Measurements from ENCODE around the gene STK17B. TPM values are rescaled to one million over a fixed set of nuclear protein-coding genes. Genes with fewer than 3 reads are reported as not detected.
A peak's percentile ranks its signal among the peaks of the same experiment; 100 is the strongest.

STK17B gene
- total and polyA plus RNA-seq, 2 experiments from 2014 or later = 5.7 to 13.7 TPM

GRCh38 chr2:196096982-196097745 is 74.2 kb downstream of the STK17B start:
- H3K36me3 Mint-ChIP-seq (ENCODE audit: low read depth) = peaks cover 17% of the 10 kb centered on the region; the same call in 2 of the 3 replicates
- no peaks in the 10 kb centered on the region for H4K20me1 ChIP-seq (replicated peaks; ENCODE audit: insufficient read depth)
- no peaks in the 10 kb centered on the region for H3F3A ChIP-seq (replicated peaks; ENCODE audit: low read depth)
- peak overlapping the region; percentile 59 for H3K4me2 ChIP-seq
- H3K4me3 Mint-ChIP-seq = peak overlapping the region; percentile 20; the same call in 1 of the 3 replicates
- TF ChIP-seq ZNF462 (CRISPR knock-in tag; IDR thresholded peaks at IDR 0.05) = peak; percentile 82
- TF ChIP-seq NANOG (IDR thresholded peaks at IDR 0.05; ENCODE audit: borderline replicate concordance) = no peak
- no peaks in the 10 kb centered on the region for H3K36me3 ChIP-seq (ENCODE audit: insufficient read depth)
- no peaks in the 10 kb centered on the region for H3K27me3 ChIP-seq (ENCODE audit: insufficient read depth)
- H2AFZ ChIP-seq = peak overlapping the region; percentile 2; the same call in 1 of the 2 replicates
- DNase-seq (ENCODE audit: low spot score) = peak; percentile 70
- H3K27ac Mint-ChIP-seq = peak overlapping the region; percentile 89
- H3K9me3 Mint-ChIP-seq = peaks cover 20% of the 10 kb centered on the region
- 0 out of 2 replicates have a peak, but pooled peaks cover 3% of the 10 kb centered on the region for H3K9me2 ChIP-seq (ENCODE audit: insufficient read depth)
- no peak overlapping the region; the same call in 1 of the 2 replicates for H3K27ac ChIP-seq (ENCODE audit: low read depth)
- H3K4me1 Mint-ChIP-seq = peaks cover 29% of the 10 kb centered on the region
- peaks cover 20% of the 10 kb centered on the region for H3K4me1 ChIP-seq (ENCODE audit: insufficient read depth)
- peaks cover 2% of the 10 kb centered on the region for H3K27me3 Mint-ChIP-seq (ENCODE audit: insufficient read depth, low read depth, poor library complexity)
- peak overlapping the region; percentile 11 for H3K4me3 ChIP-seq
- H3K79me2 ChIP-seq (replicated peaks; ENCODE audit: insufficient read depth) = no peaks in the 10 kb centered on the region
- ATAC-seq = peak; percentile 97

GRCh38 chr2:196096264-196096663 is 75.1 kb downstream of the STK17B start:
- H3K4me2 ChIP-seq = peak overlapping the region; percentile 59
- DNase-seq (ENCODE audit: low spot score) (no peak), ATAC-seq (no peak)
- Mint-ChIP-seq H3K27me3 (ENCODE audit: insufficient read depth, low read depth, poor library complexity) (peaks cover 2% of the 10 kb centered on the region), H3K4me1 (peaks cover 22% of the 10 kb centered on the region), H3K4me3 (no peak overlapping the region), H3K9me3 (peaks cover 20% of the 10 kb centered on the region), H3K27ac (0 out of 2 replicates have a peak overlapping the region, but pooled peaks have one; percentile 8), H3K36me3 (ENCODE audit: low read depth) (peaks cover 17% of the 10 kb centered on the region; the same call in 2 of the 3 replicates)
- no peaks in the 10 kb centered on the region for H4K20me1 ChIP-seq (replicated peaks; ENCODE audit: insufficient read depth)
- 0 out of 2 replicates have a peak overlapping the region, but pooled peaks have one; percentile 0 for H3K27ac ChIP-seq (ENCODE audit: low read depth)
- H3K4me3 ChIP-seq = no peak overlapping the region
- H3K27me3 ChIP-seq (ENCODE audit: insufficient read depth) = no peaks in the 10 kb centered on the region
- H2AFZ ChIP-seq = no peak overlapping the region
- H3K79me2 ChIP-seq (replicated peaks; ENCODE audit: insufficient read depth) = no peaks in the 10 kb centered on the region
- H3K9me2 ChIP-seq (ENCODE audit: insufficient read depth) = 0 out of 2 replicates have a peak, but pooled peaks cover 3% of the 10 kb centered on the region
- no peaks in the 10 kb centered on the region for H3F3A ChIP-seq (replicated peaks; ENCODE audit: low read depth)
- no peaks in the 10 kb centered on the region for H3K36me3 ChIP-seq (ENCODE audit: insufficient read depth)
- peaks cover 20% of the 10 kb centered on the region for H3K4me1 ChIP-seq (ENCODE audit: insufficient read depth)
- TF ChIP-seq ETS1 (IDR thresholded peaks at IDR 0.05) (no peak), EZH2 (IDR thresholded peaks at IDR 0.05; ENCODE audit: low read depth, unreplicated experiment) (no peak), ZNF331 (CRISPR knock-in tag; IDR thresholded peaks at IDR 0.05; ENCODE audit: low read depth) (no peak), POLR2AphosphoS5 (IDR thresholded peaks at IDR 0.05; ENCODE audit: low read depth) (no peak), EZH2phosphoT487 (IDR thresholded peaks at IDR 0.05; ENCODE audit: unreplicated experiment) (no peak), CREB1 (CRISPR knock-in tag; IDR thresholded peaks at IDR 0.05; ENCODE audit: low read depth) (no peak)

All from GM23338 (cell line).